K562 (cell line): ENCODE results near the gene TMEM14C. TPM values are rescaled to one million over a fixed set of nuclear protein-coding genes. Genes with fewer than 3 reads are reported as not detected.

Source experiments
- ARHGAP35 ChIP-seq: fragments of 450-650 bp; IDR thresholded peaks from 2 replicates; pipeline ENCODE4 v1.6.1; 2018; ENCODE audit not compliant: partially characterized antibody
- ATF2 ChIP-seq: sonication (generic); formaldehyde crosslinking; IDR thresholded peaks from 2 replicates; pipeline ENCODE4 v1.8.1; 2022; ENCODE audit warnings: missing genetic modification reagents
- CBX8 ChIP-seq: fragments of 200-600 bp; sonication (generic); IDR thresholded peaks from 2 replicates; pipeline ENCODE4 v1.6.1; 2012; ENCODE audit warnings: borderline replicate concordance, mixed run types, low read depth, mild to moderate bottlenecking, moderate library complexity, mixed read lengths, low read length, control low read depth, inconsistent platforms; ENCODE audit not compliant: poor library complexity, severe bottlenecking; ENCODE audit errors: extremely low read depth
- E2F8 ChIP-seq: fragments of 450-650 bp; IDR thresholded peaks from 2 replicates; pipeline ENCODE4 v1.7.1; 2018; ENCODE audit warnings: mild to moderate bottlenecking, low read depth; ENCODE audit not compliant: partially characterized antibody
- ELK1 ChIP-seq: sonication (generic); formaldehyde crosslinking; IDR thresholded peaks from 2 replicates; pipeline ENCODE4 v1.8.1; 2022; ENCODE audit warnings: missing genetic modification reagents
- GMEB1 ChIP-seq: fragments of 250-450 bp; sonication (Bioruptor Pico); IDR thresholded peaks from 2 replicates; pipeline ENCODE4 v1.4.0; 2020; ENCODE audit warnings: mild to moderate bottlenecking
- HCFC1 ChIP-seq: IDR thresholded peaks from 2 replicates; pipeline ENCODE4 v1.6.1; 2012; ENCODE audit warnings: low read depth, low read length, improper control_type of control experiment
- IRF2 ChIP-seq: sonication (generic); formaldehyde crosslinking; IDR thresholded peaks from 2 replicates; pipeline ENCODE4 v1.8.1; 2022; ENCODE audit warnings: mild to moderate bottlenecking, missing genetic modification reagents
- MBD1 ChIP-seq: fragments of 250-450 bp; sonication (Bioruptor Pico); IDR thresholded peaks from 2 replicates; pipeline ENCODE4 v1.8.0; 2022; ENCODE audit warnings: inconsistent platforms
- RAD21 ChIP-seq, 2 experiments: fragments of 250-450 bp in 1 of 2; fragments of 450-650 bp in 1 of 2; sonication (Bioruptor Pico) in 1 of 2; formaldehyde crosslinking in 1 of 2; IDR thresholded peaks in 1 of 2; conservative IDR thresholded peaks in 1 of 2; 2 replicates each; pipeline versions ENCODE4 v1.4.0 to v1.8.0; 2020 to 2022; ENCODE audit warnings: mild to moderate bottlenecking in 2 of 2, moderate library complexity in 1 of 2
- RBBP5 ChIP-seq: fragments of 200-600 bp; sonication (generic); IDR thresholded peaks from 2 replicates; pipeline ENCODE4 v1.6.1; 2012; ENCODE audit warnings: borderline replicate concordance, mild to moderate bottlenecking, low read length, control low read depth, inconsistent platforms; ENCODE audit not compliant: insufficient read depth, poor library complexity, severe bottlenecking
- SMARCA4 ChIP-seq: fragments of 450-650 bp; IDR thresholded peaks from 2 replicates; pipeline ENCODE4 v1.6.1; 2016
- SP1 ChIP-seq: sonication (generic); formaldehyde crosslinking; IDR thresholded peaks from 2 replicates; pipeline ENCODE4 v1.8.1; 2022; ENCODE audit warnings: mild to moderate bottlenecking, missing genetic modification reagents
- TBL1XR1 ChIP-seq, 2 experiments: IDR thresholded peaks; 2 replicates each; pipeline ENCODE4 v1.6.1; 2012; ENCODE audit warnings: improper control_type of control experiment in 2 of 2, low read length in 2 of 2, mild to moderate bottlenecking in 1 of 2
- ZBTB7A ChIP-seq: IDR thresholded peaks from 2 replicates; pipeline ENCODE4 v1.6.1; 2011; ENCODE audit warnings: low read depth, mild to moderate bottlenecking, low read length, moderate library complexity, borderline replicate concordance; ENCODE audit not compliant: control insufficient read depth
- ZFP1 ChIP-seq: fragments of 450-650 bp; formaldehyde crosslinking; IDR thresholded peaks from 2 replicates; pipeline ENCODE4 v1.4.0; 2020; ENCODE audit warnings: mild to moderate bottlenecking, mixed read lengths
- ZNF561 ChIP-seq: fragments of 450-650 bp; formaldehyde crosslinking; conservative IDR thresholded peaks from 2 replicates; pipeline ENCODE4 v1.4.0; 2020; ENCODE audit warnings: mild to moderate bottlenecking, moderate library complexity
- polyA plus RNA-seq, 8 experiments: library from polyadenylated mRNA; depleted of rRNA in 4 of 8; stranded (reverse) in 5 of 8; unstranded in 3 of 8; fragments of >200 nt; fragmentation: Nextera tagmentation in 2 of 8; fragmentation: Illumina TruSeq in 1 of 8; extraction: Ambion mirVana in 2 of 8; extraction: Trizol in 1 of 8; gene quantifications; 2 replicates each; pipeline versions ENCODE4 v1.2.1 to v1.2.3, GENCODE V29; 2011 to 2014; ENCODE audit warnings: inconsistent platforms in 1 of 8, missing spikeins in 1 of 8
- total RNA-seq, 7 experiments: library from RNA; depleted of rRNA in 6 of 7; stranded (reverse); fragments of >200 nt in 6 of 7; fragmentation: Illumina TruSeq in 2 of 7; extraction: Trizol in 2 of 7; gene quantifications; 2 replicates each; pipeline versions ENCODE4 v1.2.1 to v1.2.3, GENCODE V29; 2011 to 2021; ENCODE audit warnings: low replicate concordance in 1 of 7

The TMEM14C gene
- total and polyA plus RNA-seq, 9 of the 15 experiments (the other 6 are each of a cell fraction or from before 2014, with no cell fraction given) = 151 to 496 (median 263) TPM

GRCh38 chr6:10694302-10695085 lies 28.4 kb upstream of the TMEM14C start, which contains the start of the genes C6orf52 and PAK1IP1 (continued):
- TF ChIP-seq ATF2 (CRISPR knock-in tag) = no peak
- TF ChIP-seq SP1 = peak; percentile 98
- TF ChIP-seq E2F8 = peak; percentile 93
- TF ChIP-seq RAD21 (CRISPR knock-in tag; conservative IDR thresholded peaks at IDR 0.05 in 1 of 2, IDR thresholded peaks at IDR 0.05 in 1 of 2) = peak; percentile 34 to 38; a peak in 3 of 4 replicates
- TF ChIP-seq CBX8 = no peak
- peak; percentile 90 for TF ChIP-seq RBBP5
- TF ChIP-seq ZBTB7A = no peak
- TF ChIP-seq HCFC1 = peak; percentile 87
- peak; percentile 39; the same call in 1 of the 2 replicates for TF ChIP-seq SMARCA4
- TF ChIP-seq IRF2 (CRISPR knock-in tag) = no peak
- no peak for TF ChIP-seq ARHGAP35
- TF ChIP-seq MBD1 (CRISPR knock-in tag) = no peak
- no peak for TF ChIP-seq ELK1 (CRISPR knock-in tag)
- no peak for TF ChIP-seq ZNF561 (CRISPR knock-in tag)
- TF ChIP-seq TBL1XR1 (IDR thresholded peaks at IDR 0.05; ENCODE audit: low read length in 2 of 2) = peak; percentile 75 to 94; a peak in 3 of 4 replicates
- no peak for TF ChIP-seq ZFP1
- peak; percentile 52; the same call in 1 of the 2 replicates for TF ChIP-seq GMEB1
